SK-N-SH treated with all-trans-retinoic acid at 6 μM for 48 hours (cell line): Measurements from ENCODE around the gene ZNF362.

Source experiments
- ATAC-seq: fragments of 200-7000 bp; cut with Tn5 transposase; 3 replicates; pipeline ENCODE4 v1.9.1; 2020; ENCODE audit warnings: mild to moderate bottlenecking, moderate library complexity
- ARNTL ChIP-seq: fragments of 450-650 bp; formaldehyde crosslinking; IDR thresholded peaks from 2 replicates; pipeline ENCODE4 v1.5.0; 2020; ENCODE audit warnings: low read depth, mild to moderate bottlenecking, moderate library complexity, borderline replicate concordance
- BACH2 ChIP-seq: fragments of 250-450 bp; sonication (Bioruptor Pico); IDR thresholded peaks from 2 replicates; pipeline ENCODE4 v1.9.0; 2021; ENCODE audit warnings: mild to moderate bottlenecking, borderline replicate concordance
- CSDC2 ChIP-seq: fragments of 250-450 bp; sonication (Bioruptor Pico); IDR thresholded peaks from 2 replicates; pipeline ENCODE4 v1.5.0; 2020; ENCODE audit warnings: mild to moderate bottlenecking, moderate library complexity
- ESRRG ChIP-seq: fragments of 250-450 bp; sonication (Bioruptor Pico); IDR thresholded peaks from 2 replicates; pipeline ENCODE4 v1.6.1; 2021; ENCODE audit warnings: mild to moderate bottlenecking
- GLIS3 ChIP-seq: fragments of 250-450 bp; sonication (Bioruptor Pico); IDR thresholded peaks from 2 replicates; pipeline ENCODE4 v1.5.0; 2020; ENCODE audit warnings: mild to moderate bottlenecking, moderate library complexity
- ISL1 ChIP-seq: fragments of 250-450 bp; sonication (Bioruptor Pico); IDR thresholded peaks from 2 replicates; pipeline ENCODE4 v2.1.2; 2022; ENCODE audit warnings: mild to moderate bottlenecking, moderate library complexity
- PATZ1 ChIP-seq: fragments of 250-450 bp; sonication (Bioruptor Pico); IDR thresholded peaks from 2 replicates; pipeline ENCODE4 v1.8.0; 2020; ENCODE audit warnings: mild to moderate bottlenecking, moderate library complexity, borderline replicate concordance
- PPARA ChIP-seq: fragments of 250-450 bp; sonication (Bioruptor Pico); IDR thresholded peaks from 2 replicates; pipeline ENCODE4 v1.5.0; 2020; ENCODE audit warnings: mild to moderate bottlenecking, borderline replicate concordance
- RARB ChIP-seq: fragments of 250-450 bp; sonication (Bioruptor Pico); IDR thresholded peaks from 2 replicates; pipeline ENCODE4 v1.8.0; 2021; ENCODE audit warnings: mild to moderate bottlenecking, moderate library complexity
- SNAI2 ChIP-seq: fragments of 250-450 bp; sonication (Bioruptor Pico); IDR thresholded peaks from 2 replicates; pipeline ENCODE4 v1.5.0; 2020; ENCODE audit warnings: mild to moderate bottlenecking, moderate library complexity
- TCF4 ChIP-seq: fragments of 250-450 bp; sonication (Bioruptor Pico); IDR thresholded peaks from 2 replicates; pipeline ENCODE4 v1.8.0; 2021; ENCODE audit warnings: mild to moderate bottlenecking, moderate library complexity, borderline replicate concordance
- TOX ChIP-seq: fragments of 250-450 bp; sonication (Bioruptor Pico); IDR thresholded peaks from 2 replicates; pipeline ENCODE4 v1.8.0; 2021; ENCODE audit warnings: mild to moderate bottlenecking, moderate library complexity, borderline replicate concordance
- ZC3H10 ChIP-seq: fragments of 250-450 bp; sonication (Bioruptor Pico); IDR thresholded peaks from 2 replicates; pipeline ENCODE4 v1.5.1; 2021; ENCODE audit warnings: mild to moderate bottlenecking, moderate library complexity
- ZFP3 ChIP-seq: fragments of 250-450 bp; sonication (Bioruptor Pico); IDR thresholded peaks from 2 replicates; pipeline ENCODE4 v1.5.0; 2020; ENCODE audit warnings: mild to moderate bottlenecking, moderate library complexity
- ZNF565 ChIP-seq: fragments of 450-650 bp; formaldehyde crosslinking; conservative IDR thresholded peaks from 2 replicates; pipeline ENCODE4 v1.5.0; 2020; ENCODE audit warnings: low read depth, mild to moderate bottlenecking, moderate library complexity
- ZNF70 ChIP-seq: fragments of 450-650 bp; formaldehyde crosslinking; IDR thresholded peaks from 2 replicates; pipeline ENCODE4 v1.5.0; 2020; ENCODE audit warnings: mild to moderate bottlenecking, moderate library complexity
- ZNF8 ChIP-seq: fragments of 450-650 bp; formaldehyde crosslinking; IDR thresholded peaks from 2 replicates; pipeline ENCODE4 v1.5.0; 2020; ENCODE audit warnings: mild to moderate bottlenecking, moderate library complexity
- TF ChIP-seq, protein P1 (sequence below): fragments of 250-450 bp; sonication (Bioruptor Pico); IDR thresholded peaks from 2 replicates; pipeline ENCODE4 v1.5.0; 2020; ENCODE audit warnings: mild to moderate bottlenecking, moderate library complexity
- TF ChIP-seq, protein P2 (sequence below): fragments of 250-450 bp; sonication (Bioruptor Pico); IDR thresholded peaks from 2 replicates; pipeline ENCODE4 v1.8.0; 2021; ENCODE audit warnings: low read depth, mild to moderate bottlenecking, moderate library complexity, borderline replicate concordance
- TF ChIP-seq, protein P3 (sequence below): fragments of 250-450 bp; sonication (Bioruptor Pico); IDR thresholded peaks from 2 replicates; pipeline ENCODE4 v1.5.1; 2021; ENCODE audit warnings: mild to moderate bottlenecking, moderate library complexity

The ZNF362 gene

GRCh38 chr1:33277488-33278084, 21.3 kb downstream of the ZNF362 start:
- ATAC-seq = no peak

GRCh38 chr1:33280091-33280661, 23.9 kb downstream of the ZNF362 start:
- no peak for ATAC-seq
- TF ChIP-seq BACH2 (CRISPR knock-in tag) = no peak
- no peak for TF ChIP-seq PATZ1 (CRISPR knock-in tag)
- no peak for TF ChIP-seq ARNTL (CRISPR knock-in tag)
- TF ChIP-seq ISL1 (CRISPR knock-in tag) = no peak
- no peak for TF ChIP-seq ZNF565 (CRISPR knock-in tag)
- TF ChIP-seq PPARA (CRISPR knock-in tag) = no peak
- no peak for TF ChIP-seq TCF4 (CRISPR knock-in tag)
- no peak for TF ChIP-seq ESRRG
- TF ChIP-seq CSDC2 (CRISPR knock-in tag) = no peak
- TF ChIP-seq ZC3H10 (CRISPR knock-in tag) = no peak
- TF ChIP-seq, protein P1, sequence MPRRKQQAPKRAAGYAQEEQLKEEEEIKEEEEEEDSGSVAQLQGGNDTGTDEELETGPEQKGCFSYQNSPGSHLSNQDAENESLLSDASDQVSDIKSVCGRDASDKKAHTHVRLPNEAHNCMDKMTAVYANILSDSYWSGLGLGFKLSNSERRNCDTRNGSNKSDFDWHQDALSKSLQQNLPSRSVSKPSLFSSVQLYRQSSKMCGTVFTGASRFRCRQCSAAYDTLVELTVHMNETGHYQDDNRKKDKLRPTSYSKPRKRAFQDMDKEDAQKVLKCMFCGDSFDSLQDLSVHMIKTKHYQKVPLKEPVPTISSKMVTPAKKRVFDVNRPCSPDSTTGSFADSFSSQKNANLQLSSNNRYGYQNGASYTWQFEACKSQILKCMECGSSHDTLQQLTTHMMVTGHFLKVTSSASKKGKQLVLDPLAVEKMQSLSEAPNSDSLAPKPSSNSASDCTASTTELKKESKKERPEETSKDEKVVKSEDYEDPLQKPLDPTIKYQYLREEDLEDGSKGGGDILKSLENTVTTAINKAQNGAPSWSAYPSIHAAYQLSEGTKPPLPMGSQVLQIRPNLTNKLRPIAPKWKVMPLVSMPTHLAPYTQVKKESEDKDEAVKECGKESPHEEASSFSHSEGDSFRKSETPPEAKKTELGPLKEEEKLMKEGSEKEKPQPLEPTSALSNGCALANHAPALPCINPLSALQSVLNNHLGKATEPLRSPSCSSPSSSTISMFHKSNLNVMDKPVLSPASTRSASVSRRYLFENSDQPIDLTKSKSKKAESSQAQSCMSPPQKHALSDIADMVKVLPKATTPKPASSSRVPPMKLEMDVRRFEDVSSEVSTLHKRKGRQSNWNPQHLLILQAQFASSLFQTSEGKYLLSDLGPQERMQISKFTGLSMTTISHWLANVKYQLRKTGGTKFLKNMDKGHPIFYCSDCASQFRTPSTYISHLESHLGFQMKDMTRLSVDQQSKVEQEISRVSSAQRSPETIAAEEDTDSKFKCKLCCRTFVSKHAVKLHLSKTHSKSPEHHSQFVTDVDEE = no peak
- no peak for TF ChIP-seq RARB
- no peak for TF ChIP-seq GLIS3
- TF ChIP-seq ZNF70 (CRISPR knock-in tag) = no peak

More at GRCh38 chr1:33277488-33278084, 21.3 kb downstream of the ZNF362 start:
- TF ChIP-seq SNAI2 (CRISPR knock-in tag) (no peak), BACH2 (CRISPR knock-in tag) (no peak), PPARA (CRISPR knock-in tag) (no peak), ZNF70 (CRISPR knock-in tag) (no peak), TOX (no peak), TCF4 (CRISPR knock-in tag) (no peak), GLIS3 (no peak), CSDC2 (CRISPR knock-in tag) (no peak), ZC3H10 (CRISPR knock-in tag) (no peak), RARB (no peak), ZFP3 (CRISPR knock-in tag) (no peak), ISL1 (CRISPR knock-in tag) (no peak), ESRRG (no peak), ZNF565 (CRISPR knock-in tag) (no peak), PATZ1 (CRISPR knock-in tag) (no peak), ARNTL (CRISPR knock-in tag) (no peak), ZNF8 (CRISPR knock-in tag) (no peak)
- TF ChIP-seq, protein P2, sequence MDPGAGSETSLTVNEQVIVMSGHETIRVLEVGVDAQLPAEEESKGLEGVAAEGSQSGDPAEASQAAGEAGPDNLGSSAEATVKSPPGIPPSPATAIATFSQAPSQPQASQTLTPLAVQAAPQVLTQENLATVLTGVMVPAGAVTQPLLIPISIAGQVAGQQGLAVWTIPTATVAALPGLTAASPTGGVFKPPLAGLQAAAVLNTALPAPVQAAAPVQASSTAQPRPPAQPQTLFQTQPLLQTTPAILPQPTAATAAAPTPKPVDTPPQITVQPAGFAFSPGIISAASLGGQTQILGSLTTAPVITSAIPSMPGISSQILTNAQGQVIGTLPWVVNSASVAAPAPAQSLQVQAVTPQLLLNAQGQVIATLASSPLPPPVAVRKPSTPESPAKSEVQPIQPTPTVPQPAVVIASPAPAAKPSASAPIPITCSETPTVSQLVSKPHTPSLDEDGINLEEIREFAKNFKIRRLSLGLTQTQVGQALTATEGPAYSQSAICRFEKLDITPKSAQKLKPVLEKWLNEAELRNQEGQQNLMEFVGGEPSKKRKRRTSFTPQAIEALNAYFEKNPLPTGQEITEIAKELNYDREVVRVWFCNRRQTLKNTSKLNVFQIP = no peak
- TF ChIP-seq, protein P1 = no peak
- TF ChIP-seq, protein P3, sequence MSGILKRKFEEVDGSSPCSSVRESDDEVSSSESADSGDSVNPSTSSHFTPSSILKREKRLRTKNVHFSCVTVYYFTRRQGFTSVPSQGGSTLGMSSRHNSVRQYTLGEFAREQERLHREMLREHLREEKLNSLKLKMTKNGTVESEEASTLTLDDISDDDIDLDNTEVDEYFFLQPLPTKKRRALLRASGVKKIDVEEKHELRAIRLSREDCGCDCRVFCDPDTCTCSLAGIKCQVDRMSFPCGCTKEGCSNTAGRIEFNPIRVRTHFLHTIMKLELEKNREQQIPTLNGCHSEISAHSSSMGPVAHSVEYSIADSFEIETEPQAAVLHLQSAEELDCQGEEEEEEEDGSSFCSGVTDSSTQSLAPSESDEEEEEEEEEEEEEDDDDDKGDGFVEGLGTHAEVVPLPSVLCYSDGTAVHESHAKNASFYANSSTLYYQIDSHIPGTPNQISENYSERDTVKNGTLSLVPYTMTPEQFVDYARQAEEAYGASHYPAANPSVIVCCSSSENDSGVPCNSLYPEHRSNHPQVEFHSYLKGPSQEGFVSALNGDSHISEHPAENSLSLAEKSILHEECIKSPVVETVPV (CRISPR knock-in tag) = no peak
